Fibroblast of the conjunctiva (primary cell): ENCODE results near the gene FOXJ3.

Experiments
- DNase-seq: peaks from one replicate; pipeline ENCODE4 v3.0.0-alpha.2; 2010; ENCODE audit warnings: low read depth

The FOXJ3 gene

DNA sequence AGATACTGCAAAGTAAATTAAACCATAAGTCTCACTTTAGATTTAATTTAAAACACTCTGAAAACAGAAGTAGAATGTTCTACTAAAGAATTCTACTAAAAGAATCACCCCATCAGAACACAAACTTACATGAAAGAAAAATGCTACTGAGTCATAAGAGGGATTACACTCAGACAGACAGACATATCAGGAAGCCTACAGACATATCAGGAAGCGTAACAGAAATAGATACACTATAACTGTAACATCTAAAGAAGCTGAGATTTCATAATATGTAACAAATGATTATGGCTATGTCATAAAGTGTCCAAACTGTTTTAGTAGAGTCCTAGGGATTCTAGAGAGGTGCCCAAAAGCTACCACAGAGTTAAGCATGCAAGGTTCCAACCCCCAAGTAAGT, 23.9 kb downstream of the FOXJ3 start:
- DNase-seq = no peak

DNA sequence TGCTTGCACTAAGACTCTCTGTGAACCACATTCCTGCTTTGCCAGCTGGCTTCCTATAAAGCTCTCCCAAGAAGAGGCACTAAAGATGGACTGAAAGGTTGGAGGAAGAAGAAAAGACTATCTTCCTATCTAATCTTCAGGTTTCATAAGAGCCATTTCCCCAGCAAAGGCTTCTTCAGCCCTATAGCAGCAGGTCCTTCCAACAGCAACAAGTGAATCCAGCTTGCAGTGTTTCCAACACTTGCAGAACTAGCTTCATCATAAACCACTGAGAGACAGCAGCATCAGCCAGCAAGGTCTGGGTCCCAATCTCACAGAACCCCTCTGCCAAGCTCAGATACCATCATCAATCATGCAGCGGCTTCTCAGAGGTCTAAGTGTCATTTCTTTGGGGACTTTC, 28.1 kb downstream of the FOXJ3 start:
- no peak for DNase-seq

DNA sequence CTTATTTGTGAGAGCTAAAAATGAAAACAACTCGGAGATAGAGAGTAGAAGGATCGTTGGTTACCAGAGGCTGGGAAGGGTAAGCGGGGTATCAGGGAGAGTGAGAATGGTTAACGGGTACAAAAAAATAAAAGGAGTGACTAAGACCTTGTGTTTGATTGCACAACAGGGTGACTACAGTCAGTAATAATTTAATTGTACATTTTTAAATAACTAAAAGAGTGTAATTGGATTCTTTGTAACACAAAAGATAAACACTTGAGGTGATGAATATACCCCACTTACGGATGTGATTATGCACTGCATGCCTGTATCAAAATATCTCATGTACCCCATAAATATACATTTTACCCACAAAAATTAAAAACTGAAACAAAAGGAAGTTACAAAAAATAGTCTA, 29.4 kb downstream of the FOXJ3 start:
- DNase-seq = no peak

GRCh38 chr1:42302034-42302433, 33.0 kb downstream of the FOXJ3 start:
- no peak for DNase-seq

- DNase-seq = no peak
Measured at GRCh38 chr1:42298520-42298919, 36.5 kb downstream of the FOXJ3 start.

DNA sequence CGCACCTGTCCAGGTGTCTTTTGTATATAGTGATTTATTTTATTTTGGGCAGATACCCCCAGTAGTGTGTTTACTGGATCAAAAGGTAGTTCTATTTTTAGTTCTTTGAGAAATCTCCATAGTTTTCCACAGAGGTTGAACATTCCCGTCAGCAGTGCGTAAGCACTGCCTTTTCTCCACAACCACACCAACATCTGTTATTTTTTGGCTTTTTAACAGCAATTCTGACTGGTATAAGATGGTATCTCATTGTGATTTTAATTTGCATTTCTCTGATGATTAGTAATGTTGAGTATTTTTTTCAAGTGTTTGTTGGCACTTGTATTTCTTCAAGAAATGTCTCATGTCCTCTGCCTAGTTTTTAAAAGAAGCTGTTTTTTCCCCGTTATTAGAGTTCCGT, 39.2 kb downstream of the FOXJ3 start:
- no peak for DNase-seq

DNA sequence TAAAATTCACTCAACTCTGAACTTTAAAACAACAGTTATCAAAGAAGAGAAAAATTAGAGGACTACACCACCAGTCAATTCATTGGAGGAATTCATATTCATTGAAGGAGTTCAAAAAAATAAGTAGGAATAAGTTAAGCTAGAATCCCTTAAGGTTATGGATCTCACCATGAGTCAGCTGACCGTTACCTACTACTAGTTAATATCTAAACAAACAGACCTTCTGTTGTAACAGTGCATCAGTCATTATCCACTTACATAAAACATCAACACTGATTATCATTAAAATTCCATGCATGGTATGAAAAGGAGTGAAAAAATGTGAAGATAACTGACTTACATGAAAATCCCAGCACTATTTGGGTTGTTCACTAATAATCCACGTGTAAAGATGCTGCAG, 44.9 kb downstream of the FOXJ3 start:
- no peak for DNase-seq

DNA sequence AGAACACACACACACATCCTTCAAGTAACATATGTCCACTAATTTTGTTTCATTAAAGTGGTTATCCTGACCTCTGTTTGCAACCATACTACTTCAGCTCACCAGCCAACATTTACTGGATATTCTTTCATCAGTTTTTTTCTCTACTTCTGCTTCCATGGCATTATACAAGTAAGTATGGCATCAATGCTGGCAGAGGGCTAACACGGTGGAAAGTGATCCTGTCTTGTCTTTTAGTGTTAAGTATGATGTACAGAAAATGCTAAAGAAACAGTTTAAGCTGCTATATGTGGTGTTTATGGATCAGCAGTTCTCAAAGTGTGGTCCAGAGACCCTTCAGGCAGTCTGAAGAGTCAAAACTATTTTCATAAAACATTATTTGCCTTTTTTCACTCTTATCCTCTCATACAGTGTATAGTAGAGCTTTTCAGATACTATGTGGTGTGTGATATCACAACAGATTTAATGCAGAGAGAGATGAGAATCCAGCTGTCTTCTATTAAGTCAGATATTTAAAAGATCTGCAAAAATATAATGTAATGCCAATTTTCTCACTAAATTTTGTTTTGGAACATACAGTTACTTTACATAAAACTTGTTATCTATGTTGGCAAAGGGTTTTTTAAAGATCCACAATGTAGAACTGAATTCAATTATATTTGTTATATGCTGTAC, 46.6 kb downstream of the FOXJ3 start:
- DNase-seq = no peak

DNA sequence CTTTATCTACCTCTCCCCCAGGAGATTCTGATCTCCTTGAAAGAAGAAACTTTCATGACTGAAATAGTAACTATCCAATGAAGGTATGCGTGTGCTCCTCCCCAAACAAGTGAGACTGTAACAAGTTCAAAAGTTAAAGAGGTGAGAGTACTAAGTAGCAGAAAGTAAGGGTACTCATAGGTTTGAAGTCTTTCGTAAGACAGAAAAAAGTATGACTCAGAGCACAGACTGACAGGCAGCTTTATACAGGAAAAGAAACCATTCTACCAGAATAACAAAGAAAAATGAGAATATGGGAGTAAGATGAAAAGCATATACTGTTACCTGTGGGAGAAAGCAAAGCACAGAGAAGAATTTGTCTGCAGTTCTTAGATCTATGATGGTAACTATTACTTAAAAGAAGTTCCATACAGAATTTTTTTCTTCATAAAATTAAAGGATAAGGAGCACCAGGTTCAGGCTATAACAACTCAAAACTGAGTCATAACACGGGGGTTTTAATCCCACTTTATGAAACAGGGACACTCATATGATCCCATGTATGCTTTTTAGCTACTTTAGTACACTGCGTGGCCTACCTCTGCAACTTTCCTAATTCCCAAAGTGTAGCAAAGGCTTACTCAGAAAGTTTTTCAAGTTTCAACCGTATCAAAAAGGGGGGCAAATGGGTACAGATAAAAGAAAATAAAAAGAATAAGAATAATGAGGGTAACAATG, 52.0 kb downstream of the FOXJ3 start:
- no peak for DNase-seq

GRCh38 chr1:42282024-42282579, 52.9 kb downstream of the FOXJ3 start:
- DNase-seq = peak; percentile 23

DNA sequence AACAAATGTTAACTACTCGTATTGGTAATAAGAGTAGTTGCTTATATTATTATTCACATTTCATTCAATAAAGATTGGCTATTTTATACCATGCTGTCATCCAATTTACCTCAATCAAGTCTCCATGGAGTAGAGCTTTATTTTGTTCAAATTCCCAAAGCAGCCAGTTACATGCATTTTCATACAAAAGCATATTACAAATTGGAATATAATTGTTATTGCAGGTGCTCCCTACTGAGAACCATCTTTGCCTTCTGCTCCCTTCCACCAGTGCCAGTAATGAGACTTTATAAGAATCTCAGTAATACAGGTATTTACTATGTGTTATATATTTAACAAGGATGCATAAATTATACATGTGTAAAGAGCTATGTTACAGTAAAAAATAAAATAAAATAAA, 54.2 kb downstream of the FOXJ3 start:
- DNase-seq = no peak

- no peak for DNase-seq
Measured at GRCh38 chr1:42279055-42279454, 56.0 kb downstream of the FOXJ3 start.

GRCh38 chr1:42272920-42273319, 62.1 kb downstream of the FOXJ3 start:
- no peak for DNase-seq

DNA sequence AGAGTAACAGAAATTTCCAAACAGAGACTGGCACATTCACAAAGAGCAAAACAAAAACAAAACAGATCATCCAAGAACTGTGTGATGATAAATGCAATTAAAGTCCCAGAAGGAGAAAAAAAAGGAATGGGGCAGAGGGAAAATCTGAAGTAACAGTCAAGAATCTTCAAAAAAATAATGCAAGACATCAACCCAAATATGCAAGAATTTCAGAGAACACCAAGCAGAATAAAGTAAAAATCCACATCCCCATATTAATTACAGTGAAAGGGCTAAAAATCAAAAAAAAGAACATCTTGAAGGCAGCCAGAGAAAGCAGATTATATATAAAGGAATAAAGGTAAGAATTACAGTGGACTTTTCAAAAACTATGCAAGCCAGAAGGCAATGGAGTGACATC, 67.1 kb downstream of the FOXJ3 start:
- no peak for DNase-seq

GRCh38 chr1:42266253-42267135, 68.5 kb downstream of the FOXJ3 start:
- DNase-seq = no peak

- no peak for DNase-seq
Measured at GRCh38 chr1:42264511-42265190, 70.4 kb downstream of the FOXJ3 start.

DNA sequence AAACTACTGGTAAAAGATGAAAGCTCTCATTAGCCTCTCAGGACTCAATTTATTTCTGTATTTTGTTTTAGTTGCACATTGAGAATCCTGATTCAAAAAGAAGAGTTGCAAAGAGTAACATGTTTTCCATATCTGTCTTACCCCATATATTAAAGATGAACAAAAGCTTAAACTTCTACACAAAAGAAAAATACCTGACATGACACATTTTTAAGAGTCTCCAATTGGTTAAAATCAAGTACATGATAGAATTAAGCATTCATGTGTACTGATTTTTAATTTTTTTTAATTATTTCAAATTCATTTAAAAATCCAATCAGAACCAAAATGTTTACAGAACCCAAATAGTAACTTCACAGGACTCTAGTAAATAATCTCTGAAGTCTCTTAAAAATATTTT, 72.0 kb downstream of the FOXJ3 start:
- no peak for DNase-seq

DNA sequence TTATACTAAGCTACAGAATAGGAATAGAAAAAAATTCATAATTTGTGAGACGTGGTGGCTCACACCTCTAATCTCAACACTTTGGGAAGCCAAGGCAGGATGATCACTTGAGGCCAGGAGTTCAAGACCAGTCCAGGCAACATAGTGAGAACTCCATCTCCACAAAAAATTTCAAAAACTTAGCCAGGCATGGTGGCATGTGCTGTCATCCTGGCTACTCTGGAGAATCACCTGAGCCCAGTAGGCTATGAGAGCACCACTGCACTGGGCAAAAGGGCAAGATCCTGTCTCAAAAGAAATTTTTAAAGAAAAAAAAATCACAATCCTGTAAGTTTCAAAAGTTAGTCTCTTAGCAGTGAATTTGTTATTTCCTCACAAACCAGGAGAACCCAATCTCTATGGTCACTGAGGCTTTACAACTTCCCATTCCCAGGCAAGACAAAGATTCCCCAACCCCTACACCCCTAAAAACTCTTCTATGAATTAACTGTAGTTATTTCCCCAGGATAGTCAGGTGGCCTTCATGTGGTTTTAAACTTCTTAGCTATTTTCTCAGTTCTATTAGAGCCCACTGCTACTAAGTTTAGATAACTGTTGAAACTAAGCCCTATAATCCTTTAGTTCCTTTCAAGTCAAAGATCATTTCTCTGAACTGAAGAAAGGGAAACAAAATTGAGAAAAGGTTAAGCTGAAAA, 74.5 kb downstream of the FOXJ3 start:
- no peak for DNase-seq

GRCh38 chr1:42259739-42260064, 75.3 kb downstream of the FOXJ3 start:
- no peak for DNase-seq

DNA sequence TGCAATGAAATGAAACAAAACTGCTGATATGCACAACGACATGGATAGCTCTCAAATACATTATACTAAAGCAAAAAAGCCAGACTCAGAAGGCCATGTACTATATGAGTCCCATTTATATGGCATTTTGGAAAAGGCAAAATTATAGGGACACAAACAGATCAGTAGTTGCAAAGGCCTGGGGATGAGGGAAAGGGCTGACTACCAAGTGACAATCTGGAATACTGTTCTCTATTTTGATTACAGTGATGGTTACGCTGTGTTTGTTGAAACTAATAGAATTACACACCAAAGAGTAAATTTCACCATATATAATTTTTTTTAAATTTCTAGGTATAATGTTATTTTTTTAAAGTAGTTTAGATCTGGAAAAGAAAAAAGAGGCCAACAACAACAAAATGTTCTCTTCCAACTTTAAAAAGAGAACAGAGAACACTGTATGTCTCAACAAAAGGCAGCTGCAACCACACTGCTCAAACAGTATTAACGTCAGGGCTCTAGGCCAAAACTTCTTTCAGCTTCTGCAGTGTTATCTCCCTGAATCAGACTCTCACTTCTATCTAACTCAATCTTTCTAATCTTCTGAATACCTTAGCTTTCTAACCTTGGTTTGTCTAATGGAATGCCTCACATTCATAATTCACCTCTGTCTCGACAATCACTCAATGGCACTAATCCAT, 75.8 kb downstream of the FOXJ3 start:
- DNase-seq = peak; percentile 24

DNA sequence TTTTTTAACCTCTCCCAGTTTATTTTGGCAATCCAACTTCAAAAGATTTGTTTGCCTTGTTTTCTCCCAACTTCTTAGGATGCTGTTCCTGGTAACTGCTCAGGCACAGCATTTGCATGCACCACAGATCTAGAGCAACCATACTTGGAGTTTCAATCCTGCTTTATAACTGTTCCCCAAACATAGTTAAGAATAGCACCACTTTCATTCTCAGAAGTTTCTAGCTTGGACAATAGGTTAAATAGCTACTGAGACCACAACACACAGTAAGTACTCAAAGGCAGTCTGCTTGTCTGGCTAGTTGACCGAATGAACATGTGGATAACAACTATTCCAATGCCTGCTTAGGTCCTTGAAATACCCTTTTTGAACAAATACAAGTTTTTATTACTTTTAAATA, 76.8 kb downstream of the FOXJ3 start:
- no peak for DNase-seq
